NB4 (cell line): ENCODE data around the gene DAPK1.
"Not testable (repeated sequence)": the region's sequence is repeated elsewhere in the genome, so short reads cannot be mapped to it uniquely, and the experiment has no call there.

ENCODE experiments used
- DNase-seq: peaks from one replicate; pipeline ENCODE4 v3.0.0; 2010; ENCODE audit warnings: low read depth
- H3K4me3 ChIP-seq: one replicate; pipeline ENCODE4 v1.5.1; 2011; ENCODE audit warnings: mild to moderate bottlenecking, low read depth, low read length, moderate library complexity
- MYC ChIP-seq: IDR thresholded peaks from 2 replicates; pipeline ENCODE4 v1.6.1; 2011; ENCODE audit warnings: low read depth, low read length
- POLR2A ChIP-seq: IDR thresholded peaks from 2 replicates; pipeline ENCODE4 v1.6.1; 2011; ENCODE audit warnings: mild to moderate bottlenecking; ENCODE audit not compliant: insufficient read length; ENCODE audit errors: extremely low read depth
- TF ChIP-seq, protein P1 (sequence below): IDR thresholded peaks from one replicate; pipeline ENCODE4 v1.5.1; 2012; ENCODE audit warnings: low read depth, low read length
- TF ChIP-seq, protein P2 (sequence below): IDR thresholded peaks from 2 replicates; pipeline ENCODE4 v1.6.1; 2011; ENCODE audit warnings: low read depth, low read length

DAPK1 gene

DNA sequence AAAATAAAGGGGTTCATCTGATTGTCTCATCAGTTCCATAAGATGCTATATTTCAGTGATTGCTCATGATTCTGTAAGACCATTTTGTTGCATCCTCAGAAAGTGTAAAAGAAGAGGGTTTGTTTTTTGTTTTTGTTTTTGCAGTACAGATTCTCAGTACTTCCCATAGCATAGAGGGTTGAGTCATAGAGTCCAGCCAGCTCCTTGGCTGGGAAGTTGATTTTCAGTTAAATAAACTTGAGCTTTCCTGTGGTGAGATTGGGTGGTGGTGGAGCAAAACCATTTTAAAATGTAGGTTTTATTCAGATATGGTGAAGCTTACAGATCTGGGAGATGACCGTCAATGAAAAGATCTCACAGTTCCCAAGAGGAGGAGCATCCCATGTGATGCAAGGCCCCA, 48.2 kb downstream of the DAPK1 start:
- TF ChIP-seq, protein P1, sequence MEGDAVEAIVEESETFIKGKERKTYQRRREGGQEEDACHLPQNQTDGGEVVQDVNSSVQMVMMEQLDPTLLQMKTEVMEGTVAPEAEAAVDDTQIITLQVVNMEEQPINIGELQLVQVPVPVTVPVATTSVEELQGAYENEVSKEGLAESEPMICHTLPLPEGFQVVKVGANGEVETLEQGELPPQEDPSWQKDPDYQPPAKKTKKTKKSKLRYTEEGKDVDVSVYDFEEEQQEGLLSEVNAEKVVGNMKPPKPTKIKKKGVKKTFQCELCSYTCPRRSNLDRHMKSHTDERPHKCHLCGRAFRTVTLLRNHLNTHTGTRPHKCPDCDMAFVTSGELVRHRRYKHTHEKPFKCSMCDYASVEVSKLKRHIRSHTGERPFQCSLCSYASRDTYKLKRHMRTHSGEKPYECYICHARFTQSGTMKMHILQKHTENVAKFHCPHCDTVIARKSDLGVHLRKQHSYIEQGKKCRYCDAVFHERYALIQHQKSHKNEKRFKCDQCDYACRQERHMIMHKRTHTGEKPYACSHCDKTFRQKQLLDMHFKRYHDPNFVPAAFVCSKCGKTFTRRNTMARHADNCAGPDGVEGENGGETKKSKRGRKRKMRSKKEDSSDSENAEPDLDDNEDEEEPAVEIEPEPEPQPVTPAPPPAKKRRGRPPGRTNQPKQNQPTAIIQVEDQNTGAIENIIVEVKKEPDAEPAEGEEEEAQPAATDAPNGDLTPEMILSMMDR, result no peak
- TF ChIP-seq POLR2A (no peak), MYC (no peak)
- TF ChIP-seq, protein P2, sequence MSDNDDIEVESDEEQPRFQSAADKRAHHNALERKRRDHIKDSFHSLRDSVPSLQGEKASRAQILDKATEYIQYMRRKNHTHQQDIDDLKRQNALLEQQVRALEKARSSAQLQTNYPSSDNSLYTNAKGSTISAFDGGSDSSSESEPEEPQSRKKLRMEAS, result no peak
- DNase-seq, result no peak
- no peak overlapping the region for H3K4me3 ChIP-seq

- TF ChIP-seq, protein P2, result no peak
- no peak for TF ChIP-seq POLR2A
- TF ChIP-seq MYC, result no peak
- TF ChIP-seq, protein P1, result no peak
- no peak for DNase-seq
- H3K4me3 ChIP-seq, result no peak overlapping the region
Measured at GRCh38 chr9:87546704-87547103, 49.0 kb downstream of the DAPK1 start.

DNA sequence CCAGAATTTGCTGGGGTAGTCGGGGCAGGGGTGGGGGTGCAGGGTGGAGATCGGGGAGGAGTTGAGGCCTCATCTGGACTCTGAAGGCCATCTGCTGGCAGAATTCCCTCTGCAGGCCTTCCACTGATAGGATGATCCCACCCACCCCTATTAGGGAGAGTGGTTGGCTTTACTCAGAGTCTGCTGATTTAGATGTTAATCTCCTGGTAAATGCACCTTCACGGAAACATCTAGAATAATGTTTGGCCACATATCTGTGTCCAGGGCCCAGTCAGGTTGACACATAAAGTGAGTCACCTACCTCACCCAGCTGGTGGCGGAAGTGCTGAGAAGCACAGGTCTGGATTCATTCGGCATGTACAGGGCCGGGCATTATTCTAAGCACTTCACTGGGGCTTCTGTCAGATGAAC, 50.0 kb downstream of the DAPK1 start:
- TF ChIP-seq, protein P2, result no peak
- TF ChIP-seq MYC (no peak), POLR2A (no peak)
- TF ChIP-seq, protein P1, result no peak
- H3K4me3 ChIP-seq, result no peak overlapping the region
- DNase-seq, result no peak

DNA sequence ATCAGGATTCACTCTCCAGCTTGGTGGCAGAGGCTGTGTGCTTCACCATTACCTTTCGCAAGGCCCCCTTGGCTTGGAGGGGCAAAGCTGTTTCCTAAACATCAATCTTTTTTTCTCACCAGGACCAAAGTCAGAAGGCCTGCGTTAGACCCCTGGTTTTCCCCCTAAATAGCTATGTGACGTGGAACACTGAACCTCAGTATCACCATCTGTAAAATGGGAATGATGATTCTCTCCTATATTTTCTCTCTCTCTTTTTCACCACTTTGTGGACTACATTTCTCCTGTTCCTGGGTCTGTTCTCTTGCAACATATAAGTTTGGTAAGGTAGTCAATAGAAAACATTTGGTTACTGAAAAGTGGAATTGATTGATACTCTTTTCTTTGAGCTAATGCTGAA, 50.5 kb downstream of the DAPK1 start:
- H3K4me3 ChIP-seq, result no peak overlapping the region
- no peak for DNase-seq
- TF ChIP-seq POLR2A (no peak), MYC (no peak)
- TF ChIP-seq, protein P1, result no peak
- TF ChIP-seq, protein P2, result no peak

- DNase-seq, H3K4me3 ChIP-seq: not testable (repeated sequence)
Measured at GRCh38 chr9:87549088-87549487, 51.4 kb downstream of the DAPK1 start.

DNA sequence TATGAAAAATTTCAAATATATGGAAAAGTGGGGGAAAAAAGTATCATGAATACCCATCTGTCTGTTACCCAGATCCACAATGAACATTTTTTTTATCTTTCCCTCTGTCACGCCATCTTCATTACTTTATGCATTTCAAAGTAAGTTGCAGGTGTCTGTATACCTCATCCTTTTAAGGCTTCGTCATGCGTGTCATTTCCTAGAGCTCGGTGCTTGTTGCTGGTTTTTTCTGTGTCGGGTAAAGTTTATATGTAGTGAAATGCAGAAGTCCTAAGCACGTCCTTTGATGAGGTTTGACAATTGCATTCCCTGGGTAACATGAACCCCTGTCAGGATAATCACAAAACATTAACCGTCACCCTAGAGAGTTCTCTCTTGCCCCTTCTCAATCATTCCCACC, 52.1 kb downstream of the DAPK1 start:
- no peak for DNase-seq
- TF ChIP-seq, protein P2, result no peak
- TF ChIP-seq, protein P1, result no peak
- TF ChIP-seq MYC (no peak), POLR2A (no peak)
- H3K4me3 ChIP-seq, result no peak overlapping the region
